Fibroblast of villous mesenchyme (primary cell): ENCODE measurements around the gene ALPK3. TPM values are rescaled to one million over a fixed set of nuclear protein-coding genes. Genes with fewer than 3 reads are reported as not detected.

ENCODE experiments used
- DNase-seq: peaks from one replicate; pipeline ENCODE4 v3.0.0-alpha.2; 2010; ENCODE audit warnings: low read depth
- H3K4me3 ChIP-seq: 2 replicates; pipeline ENCODE4 v1.5.1; 2011; ENCODE audit warnings: low read depth, mild to moderate bottlenecking, low read length
- total RNA-seq: library from RNA; depleted of rRNA; stranded (reverse); fragments of >200 nt; gene quantifications from 2 replicates; pipeline ENCODE4 v1.2.3, GENCODE V29; 2012
- TF ChIP-seq, protein P1 (sequence below): IDR thresholded peaks from 2 replicates; pipeline ENCODE4 v1.5.1; 2012; ENCODE audit warnings: low read depth, mild to moderate bottlenecking, low read length; ENCODE audit not compliant: insufficient read depth

The ALPK3 gene
- total RNA-seq, 1 donor: 0.86 TPM

DNA sequence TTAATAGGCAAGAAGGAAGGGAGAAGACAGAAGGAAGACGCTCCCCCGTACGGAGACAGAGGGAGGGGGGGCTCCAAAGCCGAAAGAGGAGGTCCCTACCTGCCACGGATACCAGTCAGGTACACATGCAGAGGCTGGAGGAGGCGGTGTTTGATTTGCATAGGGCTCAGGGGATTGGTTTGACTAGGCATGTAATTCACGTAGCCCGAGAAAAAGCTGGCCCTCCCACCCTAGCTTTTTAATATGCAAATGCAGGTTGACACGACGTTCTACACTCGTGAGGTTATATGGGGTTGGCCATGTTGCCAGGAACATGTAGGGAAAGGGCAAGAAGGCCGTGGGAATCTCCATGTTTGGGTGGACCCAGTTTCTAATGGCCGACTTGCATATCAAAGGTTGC, 39.0 kb upstream of the ALPK3 start:
- DNase-seq: no peak
- H3K4me3 ChIP-seq: no peak overlapping the region
- TF ChIP-seq, protein P1, sequence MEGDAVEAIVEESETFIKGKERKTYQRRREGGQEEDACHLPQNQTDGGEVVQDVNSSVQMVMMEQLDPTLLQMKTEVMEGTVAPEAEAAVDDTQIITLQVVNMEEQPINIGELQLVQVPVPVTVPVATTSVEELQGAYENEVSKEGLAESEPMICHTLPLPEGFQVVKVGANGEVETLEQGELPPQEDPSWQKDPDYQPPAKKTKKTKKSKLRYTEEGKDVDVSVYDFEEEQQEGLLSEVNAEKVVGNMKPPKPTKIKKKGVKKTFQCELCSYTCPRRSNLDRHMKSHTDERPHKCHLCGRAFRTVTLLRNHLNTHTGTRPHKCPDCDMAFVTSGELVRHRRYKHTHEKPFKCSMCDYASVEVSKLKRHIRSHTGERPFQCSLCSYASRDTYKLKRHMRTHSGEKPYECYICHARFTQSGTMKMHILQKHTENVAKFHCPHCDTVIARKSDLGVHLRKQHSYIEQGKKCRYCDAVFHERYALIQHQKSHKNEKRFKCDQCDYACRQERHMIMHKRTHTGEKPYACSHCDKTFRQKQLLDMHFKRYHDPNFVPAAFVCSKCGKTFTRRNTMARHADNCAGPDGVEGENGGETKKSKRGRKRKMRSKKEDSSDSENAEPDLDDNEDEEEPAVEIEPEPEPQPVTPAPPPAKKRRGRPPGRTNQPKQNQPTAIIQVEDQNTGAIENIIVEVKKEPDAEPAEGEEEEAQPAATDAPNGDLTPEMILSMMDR: no peak

DNA sequence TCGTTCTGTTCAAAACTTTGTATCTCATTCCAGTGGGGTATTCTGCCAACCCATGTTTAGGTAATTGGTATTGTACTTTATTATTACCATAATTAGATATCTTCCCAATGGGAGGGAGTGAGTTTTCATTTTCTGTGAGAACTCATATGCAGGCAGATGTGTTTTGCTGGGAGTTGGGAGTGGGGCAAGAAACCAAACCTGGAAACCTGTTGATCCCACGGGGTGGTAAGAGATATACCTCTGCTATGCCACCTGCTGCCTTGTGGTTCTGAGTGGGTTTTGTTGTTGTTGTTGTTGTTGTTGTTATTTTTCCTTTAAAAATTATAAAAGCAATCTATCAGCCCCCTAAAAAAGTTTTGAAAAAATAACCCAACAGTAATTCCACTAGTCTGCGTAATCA, 36.7 kb upstream of the ALPK3 start:
- TF ChIP-seq, protein P1: no peak
- no peak for DNase-seq
- no peak overlapping the region for H3K4me3 ChIP-seq

DNA sequence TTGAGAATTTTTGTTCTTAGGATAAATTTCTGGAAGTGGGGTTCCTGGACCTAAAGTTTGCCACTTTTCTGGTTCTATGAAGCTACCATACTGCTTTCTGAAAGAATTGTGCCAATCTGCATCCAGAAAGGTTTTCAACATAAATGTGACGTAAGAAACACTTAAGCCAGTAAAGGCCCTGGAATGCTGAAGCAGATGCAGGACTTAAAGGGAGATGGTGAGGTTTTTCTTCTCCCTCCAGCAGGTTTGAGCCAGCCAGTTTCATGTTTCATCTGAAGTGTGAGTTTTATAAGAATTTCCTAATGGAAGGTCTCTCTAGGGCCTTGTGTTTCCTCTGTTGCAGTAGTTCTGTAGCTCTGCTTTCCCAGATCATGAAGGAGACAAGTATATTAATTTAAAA, 35.7 kb upstream of the ALPK3 start:
- DNase-seq: peak; percentile 44
- no peak overlapping the region for H3K4me3 ChIP-seq
- TF ChIP-seq, protein P1: no peak

DNA sequence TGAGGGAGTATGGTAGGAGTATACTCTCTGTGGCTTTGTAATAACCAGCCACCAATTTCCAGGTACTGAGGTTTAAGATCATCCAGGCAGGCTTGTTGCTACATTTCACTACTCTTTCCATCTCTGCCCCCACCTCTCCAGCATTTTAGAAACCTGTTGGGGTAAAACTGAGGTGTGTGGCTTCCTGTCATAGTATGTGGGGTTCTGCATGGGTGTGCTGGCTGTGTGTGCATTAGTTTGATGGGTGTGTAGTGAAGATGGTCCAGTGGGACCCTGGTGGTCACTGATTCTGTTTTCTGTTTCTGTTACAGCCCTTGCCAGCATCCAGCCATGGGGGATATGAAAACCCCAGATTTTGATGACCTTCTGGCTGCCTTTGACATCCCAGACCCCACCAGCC, 34.8 kb upstream of the ALPK3 start:
- H3K4me3 ChIP-seq: no peak overlapping the region
- TF ChIP-seq, protein P1: no peak
- DNase-seq: no peak

DNA sequence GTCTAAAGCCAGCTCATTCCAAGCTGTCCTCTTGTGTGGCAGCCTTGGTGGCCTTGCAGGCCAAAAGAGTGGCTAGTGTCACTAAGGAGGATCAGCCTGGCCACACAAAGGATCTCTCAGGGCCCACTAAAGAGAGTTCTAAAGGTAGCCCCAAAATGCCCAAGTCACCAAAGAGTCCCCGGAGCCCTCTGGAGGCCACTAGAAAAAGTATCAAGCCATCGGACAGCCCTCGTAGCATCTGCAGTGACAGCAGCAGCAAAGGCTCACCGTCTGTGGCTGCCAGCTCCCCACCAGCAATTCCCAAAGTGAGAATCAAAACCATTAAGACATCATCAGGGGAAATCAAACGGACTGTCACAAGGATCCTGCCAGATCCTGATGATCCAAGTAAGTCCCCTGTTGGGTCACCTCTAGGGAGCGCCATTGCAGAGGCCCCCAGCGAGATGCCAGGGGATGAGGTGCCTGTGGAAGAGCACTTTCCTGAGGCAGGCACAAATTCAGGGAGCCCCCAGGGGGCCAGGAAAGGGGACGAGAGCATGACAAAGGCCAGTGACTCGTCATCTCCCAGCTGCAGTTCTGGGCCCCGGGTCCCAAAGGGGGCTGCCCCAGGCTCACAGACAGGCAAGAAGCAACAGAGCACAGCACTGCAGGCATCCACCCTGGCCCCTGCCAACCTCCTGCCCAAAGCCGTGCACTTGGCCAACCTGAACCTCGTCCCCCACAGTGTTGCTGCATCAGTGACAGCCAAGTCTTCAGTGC, 33.5 kb upstream of the ALPK3 start:
- no peak for DNase-seq
- TF ChIP-seq, protein P1: peak; percentile 6
- no peak overlapping the region for H3K4me3 ChIP-seq

DNA sequence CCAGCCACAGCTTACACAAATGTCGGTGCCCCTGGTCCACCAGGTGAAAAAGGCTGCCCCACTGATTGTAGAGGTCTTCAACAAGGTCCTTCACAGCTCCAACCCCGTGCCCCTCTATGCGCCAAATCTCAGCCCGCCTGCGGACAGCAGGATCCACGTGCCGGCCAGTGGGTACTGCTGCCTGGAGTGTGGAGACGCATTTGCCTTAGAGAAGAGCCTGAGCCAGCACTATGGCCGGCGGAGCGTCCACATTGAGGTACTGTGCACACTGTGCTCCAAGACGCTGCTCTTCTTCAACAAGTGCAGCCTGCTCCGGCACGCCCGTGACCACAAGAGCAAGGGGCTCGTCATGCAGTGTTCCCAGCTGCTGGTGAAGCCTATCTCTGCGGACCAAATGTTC, 32.9 kb upstream of the ALPK3 start:
- TF ChIP-seq, protein P1: no peak
- H3K4me3 ChIP-seq: no peak overlapping the region
- DNase-seq: no peak

DNA sequence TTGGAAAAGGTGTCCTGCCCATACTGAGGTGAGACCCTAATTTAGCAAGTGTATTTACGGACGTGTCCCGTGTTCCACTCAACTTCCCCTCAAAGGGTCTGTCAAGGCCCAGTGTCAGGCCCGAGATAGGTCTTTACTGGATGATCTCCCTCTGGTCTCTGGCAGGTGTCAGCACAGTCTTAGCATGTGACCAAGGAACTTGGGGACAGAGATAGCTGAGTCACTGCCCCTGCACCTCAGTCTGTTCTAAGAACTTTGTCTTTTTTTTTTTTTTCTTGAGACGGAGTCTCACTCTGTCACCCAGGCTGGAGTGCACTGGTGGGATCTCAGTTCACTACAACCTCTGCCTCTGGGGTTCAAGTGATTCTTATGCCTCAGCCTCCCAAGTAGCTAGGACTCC, 32.1 kb upstream of the ALPK3 start:
- no peak for DNase-seq
- no peak overlapping the region for H3K4me3 ChIP-seq
- TF ChIP-seq, protein P1: no peak
